H1 (cell line): Measurements from ENCODE around the gene COL12A1. TPM values are rescaled to one million over a fixed set of nuclear protein-coding genes. Genes with fewer than 3 reads are reported as not detected.
A peak's percentile ranks its signal among the peaks of the same experiment; 100 is the strongest.

Experiments used
- CTCF ChIA-PET: fragments of 300-600 bp; sonication (Branson Sonifier 250); formaldehyde crosslinking; loops from one replicate; lab custom pipeline; 2021; ENCODE audit not compliant: partially characterized antibody; lab: Charles Lee
- POLR2A ChIA-PET: fragments of 300-600 bp; sonication (Branson Sonifier 250); formaldehyde crosslinking; loops from one replicate; lab custom pipeline; 2021; ENCODE audit warnings: inconsistent platforms; ENCODE audit not compliant: partially characterized antibody; lab: Charles Lee
- DNase-seq, 2 experiments: peaks; one replicate each; pipeline versions ENCODE4 v3.0.0 to v3.0.0-alpha.2; 2010 to 2022; ENCODE audit warnings: low spot score in 2 of 2, low read depth in 1 of 2, mixed read lengths in 1 of 2
- FAIRE-seq: peaks from 2 replicates; lab custom pipeline; 2011; peaks lifted over from hg19 to GRCh38; lab: Jason Lieb, UNC
- H2AFZ ChIP-seq: 2 replicates; pipeline ENCODE4 v1.8.1; 2012; ENCODE audit warnings: low read length, inconsistent platforms
- H2AK5ac ChIP-seq: 2 replicates; pipeline ENCODE4 v1.6.1; 2013; ENCODE audit warnings: low read depth, low read length
- H2BK120ac ChIP-seq: replicated peaks from 2 replicates; pipeline ENCODE3; 2013; ENCODE audit warnings: low read depth, low read length, inconsistent platforms
- H2BK12ac ChIP-seq: 2 replicates; pipeline ENCODE4 v1.6.1; 2013; ENCODE audit warnings: low read depth, low read length
- H2BK15ac ChIP-seq: 2 replicates; pipeline ENCODE4 v1.6.1; 2013; ENCODE audit warnings: low read length
- H2BK20ac ChIP-seq: 2 replicates; pipeline ENCODE4 v1.6.1; 2013; ENCODE audit warnings: low read length
- H2BK5ac ChIP-seq: 2 replicates; pipeline ENCODE4 v1.6.1; 2013; ENCODE audit warnings: low read depth, low read length
- H3K14ac ChIP-seq: 2 replicates; pipeline ENCODE4 v1.6.1; 2013; ENCODE audit warnings: inconsistent platforms; ENCODE audit not compliant: insufficient read length
- H3K18ac ChIP-seq: 2 replicates; pipeline ENCODE4 v1.6.1; 2013; ENCODE audit warnings: low read length; ENCODE audit errors: extremely low read depth
- H3K23ac ChIP-seq: 2 replicates; pipeline ENCODE4 v1.6.1; 2013; ENCODE audit warnings: inconsistent platforms; ENCODE audit not compliant: insufficient read length
- H3K23me2 ChIP-seq: 2 replicates; pipeline ENCODE4 v1.6.1; 2013; ENCODE audit warnings: low read depth, low read length
- H3K27ac ChIP-seq: 2 replicates; pipeline ENCODE4 v1.6.1; 2011; ENCODE audit warnings: low read depth, low read length, inconsistent platforms
- H3K27me3 ChIP-seq, 4 experiments: replicated peaks in 1 of 4; 1 replicate in 1 of 4; 2 replicates in 3 of 4; pipeline versions ENCODE4 v1.6.1 to v1.8.1; 2011 to 2013; ENCODE audit warnings: low read length in 3 of 4, mild to moderate bottlenecking in 3 of 4, inconsistent platforms in 2 of 4, mixed read lengths in 2 of 4, moderate library complexity in 1 of 4; ENCODE audit not compliant: control insufficient read depth in 3 of 4, insufficient read depth in 3 of 4; ENCODE audit errors: extremely low read depth in 1 of 4
- H3K36me3 ChIP-seq, 4 experiments: 2 replicates each; pipeline versions ENCODE4 v1.6.1 to v1.8.1; 2011 to 2013; ENCODE audit warnings: mild to moderate bottlenecking in 4 of 4, low read length in 3 of 4, moderate library complexity in 2 of 4, control low read depth in 1 of 4, inconsistent platforms in 1 of 4; ENCODE audit not compliant: insufficient read depth in 4 of 4, control insufficient read depth in 2 of 4
- H3K4ac ChIP-seq: replicated peaks from 2 replicates; pipeline ENCODE3; 2013; ENCODE audit warnings: low read length, low read depth, mixed read lengths, inconsistent platforms; ENCODE audit not compliant: insufficient read length
- H3K4me1 ChIP-seq, 4 experiments: replicated peaks in 1 of 4; 1 replicate in 1 of 4; 2 replicates in 3 of 4; pipeline versions ENCODE4 v1.6.1 to v1.8.1; 2011 to 2013; ENCODE audit warnings: low read length in 3 of 4, inconsistent platforms in 2 of 4, mixed read lengths in 1 of 4; ENCODE audit not compliant: insufficient read depth in 4 of 4, control insufficient read depth in 3 of 4
- H3K4me2 ChIP-seq, 2 experiments: 2 replicates each; pipeline versions ENCODE4 v1.6.1 to v1.8.1; 2011 to 2013; ENCODE audit warnings: low read depth in 2 of 2, low read length in 2 of 2, control low read depth in 1 of 2, inconsistent platforms in 1 of 2, mild to moderate bottlenecking in 1 of 2; ENCODE audit not compliant: insufficient read depth in 1 of 2
- H3K4me3 ChIP-seq, 4 experiments: fragments of 200-600, 300-600 bp in 1 of 4; sonication (generic), shearing (Covaris generic), sonication (Bioruptor Twin) in 1 of 4; 2 replicates each; pipeline versions ENCODE4 v1.5.1 to v1.8.1; 2011 to 2016; ENCODE audit warnings: low read length in 4 of 4, low read depth in 3 of 4, control low read depth in 2 of 4, inconsistent platforms in 2 of 4, mild to moderate bottlenecking in 2 of 4, mixed read lengths in 1 of 4, moderate library complexity in 1 of 4; ENCODE audit not compliant: insufficient read depth in 2 of 4; ENCODE audit errors: extremely low read depth in 1 of 4
- H3K56ac ChIP-seq: replicated peaks from 2 replicates; pipeline ENCODE3; 2013; ENCODE audit warnings: low read depth, mild to moderate bottlenecking, mixed read lengths, low read length, inconsistent platforms; ENCODE audit not compliant: insufficient read length
- H3K79me1 ChIP-seq: 2 replicates; pipeline ENCODE4 v1.6.1; 2013; ENCODE audit warnings: low read depth, low read length, control low read depth
- H3K79me2 ChIP-seq, 2 experiments: 2 replicates each; pipeline versions ENCODE4 v1.6.1 to v1.8.1; 2012 to 2013; ENCODE audit warnings: low read length in 2 of 2, mild to moderate bottlenecking in 2 of 2, inconsistent platforms in 1 of 2; ENCODE audit not compliant: insufficient read depth in 2 of 2, control insufficient read depth in 1 of 2
- H3K9ac ChIP-seq, 4 experiments: replicated peaks in 1 of 4; 1 replicate in 1 of 4; 2 replicates in 3 of 4; pipeline versions ENCODE4 v1.6.1 to v1.8.1; 2011 to 2013; ENCODE audit warnings: low read depth in 3 of 4, low read length in 3 of 4, control low read depth in 2 of 4, mild to moderate bottlenecking in 2 of 4, moderate library complexity in 2 of 4, inconsistent platforms in 1 of 4; ENCODE audit errors: extremely low read depth in 1 of 4
- H3K9me3 ChIP-seq, 2 experiments: 2 replicates each; pipeline versions ENCODE4 v1.6.1 to v1.8.1; 2012 to 2013; ENCODE audit warnings: mild to moderate bottlenecking in 2 of 2, moderate library complexity in 2 of 2, control low read depth in 1 of 2, inconsistent platforms in 1 of 2, low read depth in 1 of 2, low read length in 1 of 2, mixed read lengths in 1 of 2; ENCODE audit not compliant: insufficient read depth in 2 of 2
- H4K20me1 ChIP-seq, 2 experiments: replicated peaks in 1 of 2; 2 replicates each; pipeline versions ENCODE3 to v1.8.1; 2011 to 2013; ENCODE audit warnings: inconsistent platforms in 2 of 2, low read length in 2 of 2, mild to moderate bottlenecking in 1 of 2; ENCODE audit not compliant: insufficient read depth in 2 of 2, control insufficient read depth in 1 of 2
- H4K5ac ChIP-seq: 2 replicates; pipeline ENCODE4 v1.6.1; 2013; ENCODE audit warnings: low read length, low read depth, mixed read lengths, inconsistent platforms; ENCODE audit not compliant: insufficient read length
- H4K8ac ChIP-seq: 2 replicates; pipeline ENCODE4 v1.8.0; 2013; ENCODE audit warnings: mild to moderate bottlenecking, moderate library complexity, low read length, inconsistent platforms; ENCODE audit not compliant: insufficient read depth; ENCODE audit errors: extremely low read depth
- H4K91ac ChIP-seq: replicated peaks from 2 replicates; pipeline ENCODE3; 2013; ENCODE audit warnings: low read length, mixed read lengths, inconsistent platforms; ENCODE audit not compliant: insufficient read length
- BRCA1 ChIP-seq: IDR thresholded peaks from 2 replicates; pipeline ENCODE4 v1.6.1; 2012; ENCODE audit warnings: low read depth, low read length, improper control_type of control experiment
- CBX5 ChIP-seq: fragments of 300-800, 300-1000 bp; sonication (generic); IDR thresholded peaks from 2 replicates; pipeline ENCODE4 v1.7.1; 2016; ENCODE audit warnings: antibody characterized with exemption, low read length, low read depth
- MAFK ChIP-seq: IDR thresholded peaks from 2 replicates; pipeline ENCODE4 v1.6.1; 2012; ENCODE audit warnings: low read depth, mild to moderate bottlenecking, improper control_type of control experiment, low read length
- RNF2 ChIP-seq: fragments of 200-900, 300-1000 bp; sonication (generic); IDR thresholded peaks from 2 replicates; pipeline ENCODE4 v1.7.1; 2016; ENCODE audit warnings: borderline replicate concordance, low read depth, mild to moderate bottlenecking, antibody characterized with exemption, low read length; ENCODE audit not compliant: poor library complexity, severe bottlenecking; ENCODE audit errors: missing control alignments
- SRF ChIP-seq: IDR thresholded peaks from 2 replicates; pipeline ENCODE4 v1.6.1; 2011; ENCODE audit warnings: mild to moderate bottlenecking, low read depth, low read length, moderate library complexity
- polyA plus RNA-seq, 7 experiments: library from polyadenylated mRNA; depleted of rRNA in 3 of 7; stranded (reverse) in 5 of 7; unstranded in 2 of 7; fragments of >200 nt in 5 of 7; fragments of 200-250 nt in 2 of 7; gene quantifications; 1 replicate in 5 of 7; 2 replicates in 1 of 7; 4 replicates in 1 of 7; pipeline versions ENCODE4 v1.2.1 to v1.2.3, GENCODE V29; 2011 to 2013; ENCODE audit warnings: missing spikeins in 2 of 7, mixed read lengths in 2 of 7
- total RNA-seq: library from RNA; stranded (reverse); fragmentation: NEBNext Ultra II Directional; extraction: Animal tissue kit (Norgen Biotek cat#: 25700); gene quantifications from 2 replicates; pipeline ENCODE4 v1.2.1, GENCODE V29; 2021

COL12A1 gene
- total and polyA plus RNA-seq, 2 of the 8 experiments (the other 6 are each of a cell fraction or from before 2014, with no cell fraction given): 1.4 to 4.7 TPM

DNA sequence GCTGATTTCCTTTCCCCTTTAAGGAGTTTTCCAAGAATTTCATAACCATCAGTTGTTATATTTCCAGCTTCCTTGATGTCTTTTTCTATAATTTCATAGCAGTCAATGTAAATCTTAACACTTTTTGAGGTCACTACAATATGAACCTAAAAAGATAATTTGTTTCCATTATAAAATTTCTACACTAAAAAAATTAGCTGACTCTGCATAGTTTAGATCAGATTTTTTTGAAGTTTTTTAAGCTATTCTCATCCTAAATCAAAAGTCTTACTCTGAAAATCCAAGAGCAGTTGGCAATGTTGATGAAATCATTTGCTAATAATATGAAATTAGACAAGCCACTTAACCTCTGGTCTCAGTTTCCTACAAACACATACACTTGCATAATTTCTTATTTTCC is 96.8 kb downstream of the COL12A1 start:
- CTCF ChIA-PET: no interaction called here
- Histone ChIP-seq H2BK20ac (no peak overlapping the region), H3K9me3 (no peaks in the 10 kb centered on the region), H3K9ac (no peak overlapping the region), H3K56ac (no peak overlapping the region), H3K23ac (no peak overlapping the region), H3K18ac (no peak overlapping the region), H3K79me2 (no peaks in the 10 kb centered on the region), H2BK120ac (no peak overlapping the region), H2BK12ac (no peak overlapping the region), H3K4me3 (no peak overlapping the region), H4K8ac (no peak overlapping the region), H3K4me1 (no peaks in the 10 kb centered on the region), H3K27ac (no peak overlapping the region), H4K5ac (no peak overlapping the region), H2AFZ (no peak overlapping the region), H3K27me3 (no peaks in the 10 kb centered on the region), H3K14ac (no peak overlapping the region), H4K91ac (no peak overlapping the region), H2BK15ac (no peak overlapping the region), H3K4me2 (no peak overlapping the region), H2BK5ac (no peak overlapping the region), H3K4ac (no peak overlapping the region), H3K23me2 (no peaks in the 10 kb centered on the region), H3K36me3 (no peaks in the 10 kb centered on the region), H2AK5ac (no peak overlapping the region), H3K79me1 (no peaks in the 10 kb centered on the region), H4K20me1 (no peaks in the 10 kb centered on the region)
- DNase-seq (no peak), FAIRE-seq (no peak)
- POLR2A ChIA-PET: no interaction called here
- TF ChIP-seq SRF (no peak), MAFK (peak; percentile 41; the same call in 1 of the 2 replicates), BRCA1 (no peak), RNF2 (no peak), CBX5 (no peak)
